Lower leg skin (tissue), 4 donors: ENCODE measurements around the gene PGBD5. TPM values are rescaled to one million over a fixed set of nuclear protein-coding genes. Genes with fewer than 3 reads are reported as not detected.

Experiments used
- DNase-seq, 2 donors: peaks; one replicate each; pipeline ENCODE4 v3.0.0-alpha.2; 2019; ENCODE audit warnings: low spot score in 2 of 2
- H3K4me3 ChIP-seq: fragments of 200-600 bp; sonication (generic); 2 replicates; pipeline ENCODE4 v1.5.1; 2017; ENCODE audit warnings: mild to moderate bottlenecking, low read depth; ENCODE audit not compliant: poor library complexity, severe bottlenecking
- POLR2A ChIP-seq, 2 donors: fragments of 450-650 bp; IDR thresholded peaks; one replicate each; pipeline ENCODE4 v1.6.1; 2016 to 2017; ENCODE audit warnings: antibody characterized with exemption in 2 of 2, mild to moderate bottlenecking in 1 of 2, moderate library complexity in 1 of 2
- WGBS, 2 donors: methylation state at CpG; one replicate each; pipeline ENCODE4 v1.1.5; 2018; 5-methylcytosine and 5-hydroxymethylcytosine counted together
- intact Hi-C: fragments of 100-400 bp; cut with DNase I; formaldehyde crosslinking; loops from one replicate; pipeline ENCODE4 v1.15.0; 2023; ENCODE audit warnings: low total_unique reads
- total RNA-seq, 4 donors: library from RNA; depleted of rRNA; stranded (reverse); fragments of >200 nt; gene quantifications; one replicate each; pipeline ENCODE4 v1.1.0, GENCODE V29; 2016
- TF ChIP-seq, protein P1 (sequence below), 3 donors: fragments of 450-650 bp; IDR thresholded peaks; one replicate each; pipeline ENCODE4 v1.5.1; 2016; ENCODE audit warnings: antibody characterized with exemption in 3 of 3, mild to moderate bottlenecking in 3 of 3, moderate library complexity in 2 of 3

Gene PGBD5
- total RNA-seq, 4 donors from 2014 or later, result 0.04 to 1.6 (median 0.11) TPM

DNA sequence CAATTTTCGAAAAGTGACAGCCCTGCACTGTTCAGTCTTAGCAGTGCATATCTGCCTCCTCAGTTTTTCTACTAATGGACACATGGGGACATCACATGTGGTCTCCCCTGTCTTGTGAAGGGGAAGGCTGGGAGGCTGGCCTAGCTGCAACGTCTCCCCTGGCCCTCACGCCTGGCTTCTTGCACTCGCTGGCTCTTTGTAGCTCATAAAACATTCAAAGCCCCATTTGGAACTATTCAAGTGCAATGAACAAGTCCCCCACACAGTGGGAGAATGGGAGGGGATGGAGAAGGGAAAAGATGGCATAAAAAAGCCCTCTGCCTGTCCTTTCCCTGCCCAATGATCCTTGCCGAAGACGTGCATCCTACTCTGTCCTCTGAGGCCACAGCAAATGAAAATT is 73.6 kb downstream of the PGBD5 start:
- TF ChIP-seq, protein P1, sequence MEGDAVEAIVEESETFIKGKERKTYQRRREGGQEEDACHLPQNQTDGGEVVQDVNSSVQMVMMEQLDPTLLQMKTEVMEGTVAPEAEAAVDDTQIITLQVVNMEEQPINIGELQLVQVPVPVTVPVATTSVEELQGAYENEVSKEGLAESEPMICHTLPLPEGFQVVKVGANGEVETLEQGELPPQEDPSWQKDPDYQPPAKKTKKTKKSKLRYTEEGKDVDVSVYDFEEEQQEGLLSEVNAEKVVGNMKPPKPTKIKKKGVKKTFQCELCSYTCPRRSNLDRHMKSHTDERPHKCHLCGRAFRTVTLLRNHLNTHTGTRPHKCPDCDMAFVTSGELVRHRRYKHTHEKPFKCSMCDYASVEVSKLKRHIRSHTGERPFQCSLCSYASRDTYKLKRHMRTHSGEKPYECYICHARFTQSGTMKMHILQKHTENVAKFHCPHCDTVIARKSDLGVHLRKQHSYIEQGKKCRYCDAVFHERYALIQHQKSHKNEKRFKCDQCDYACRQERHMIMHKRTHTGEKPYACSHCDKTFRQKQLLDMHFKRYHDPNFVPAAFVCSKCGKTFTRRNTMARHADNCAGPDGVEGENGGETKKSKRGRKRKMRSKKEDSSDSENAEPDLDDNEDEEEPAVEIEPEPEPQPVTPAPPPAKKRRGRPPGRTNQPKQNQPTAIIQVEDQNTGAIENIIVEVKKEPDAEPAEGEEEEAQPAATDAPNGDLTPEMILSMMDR (IDR thresholded peaks at IDR 0.05), result no peak
- 73 to 76% methylated on average over 6 of the region's 6 CpGs for WGBS, 2 donors
- no peak for DNase-seq
- H3K4me3 ChIP-seq, result no peak overlapping the region
- intact Hi-C loops, result no loop called here

GRCh38 chr1:230351983-230352382 is 74.1 kb downstream of the PGBD5 start:
- intact Hi-C loops, result no loop called here
- 73 to 79% methylated on average over 6 of the region's 6 CpGs for WGBS, 2 donors
- DNase-seq, result no peak
- no peak overlapping the region for H3K4me3 ChIP-seq
- TF ChIP-seq, protein P1 (IDR thresholded peaks at IDR 0.05), result no peak
- no peak for TF ChIP-seq POLR2A (IDR thresholded peaks at IDR 0.05)

DNA sequence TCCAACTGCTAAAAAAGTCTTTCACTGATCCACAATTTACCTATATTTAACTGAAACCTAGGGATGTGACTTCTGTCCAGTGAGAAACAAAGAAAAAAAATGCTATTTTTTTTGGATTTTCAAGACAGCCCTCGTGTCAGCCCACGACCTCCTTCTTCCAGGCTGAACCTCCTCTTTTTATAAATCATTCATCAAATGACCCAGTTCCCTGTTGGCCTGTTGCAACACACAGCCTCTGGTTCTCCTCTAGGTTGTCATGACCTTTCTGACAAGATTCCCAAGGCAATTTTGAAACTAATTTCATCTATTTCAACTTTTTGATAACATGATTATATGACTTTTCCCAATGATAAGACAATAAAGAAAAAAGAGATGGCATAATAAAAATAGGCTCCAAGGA is 74.6 kb downstream of the PGBD5 start:
- 36 to 49% methylated on average over 2 of the region's 2 CpGs for WGBS, 2 donors
- intact Hi-C loops, result no loop called here
- TF ChIP-seq POLR2A (IDR thresholded peaks at IDR 0.05), result no peak
- TF ChIP-seq, protein P1 (IDR thresholded peaks at IDR 0.05), result no peak
- no peak overlapping the region for H3K4me3 ChIP-seq
- no peak for DNase-seq

DNA sequence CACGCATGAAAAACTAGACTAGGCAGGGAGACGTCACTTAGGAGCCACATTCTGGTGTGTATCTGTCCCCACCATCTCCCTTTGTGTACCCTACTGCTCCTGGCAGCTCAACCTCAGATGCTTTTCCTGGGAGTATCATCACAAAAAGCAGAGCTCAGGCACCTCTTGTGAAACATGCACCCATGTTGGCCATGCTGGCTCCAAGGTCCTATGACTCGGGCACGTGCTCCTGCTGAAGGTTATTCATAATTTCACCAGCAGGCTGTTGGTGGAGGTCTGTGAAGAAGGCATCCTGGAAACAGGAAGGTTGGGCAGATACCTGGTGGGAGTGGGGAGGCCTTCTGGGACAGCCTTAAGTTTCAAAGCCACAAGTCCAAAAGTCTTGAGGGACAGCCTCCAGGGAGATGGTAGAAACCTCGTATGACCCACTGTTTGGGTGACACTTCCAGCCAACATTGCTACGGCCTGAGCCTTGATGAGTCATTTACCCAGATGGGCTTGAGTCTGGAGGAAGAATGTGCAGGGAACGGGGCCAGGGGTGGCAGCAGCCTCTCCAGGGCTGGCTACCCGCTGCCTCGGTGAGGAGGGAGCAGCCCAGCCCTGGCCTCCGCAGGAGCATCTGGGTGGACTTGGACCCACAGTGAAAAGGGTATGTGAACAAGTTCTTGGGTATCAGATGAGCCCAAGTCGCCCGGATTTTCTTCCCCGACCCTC is 75.8 kb downstream of the PGBD5 start:
- TF ChIP-seq, protein P1 (IDR thresholded peaks at IDR 0.05), result no peak
- TF ChIP-seq POLR2A (IDR thresholded peaks at IDR 0.05), result no peak
- DNase-seq, result no peak
- H3K4me3 ChIP-seq, result no peak overlapping the region
- intact Hi-C loops, result no loop called here
- WGBS, 2 donors, result 78 to 85% methylated on average over 13 of the region's 13 CpGs

DNA sequence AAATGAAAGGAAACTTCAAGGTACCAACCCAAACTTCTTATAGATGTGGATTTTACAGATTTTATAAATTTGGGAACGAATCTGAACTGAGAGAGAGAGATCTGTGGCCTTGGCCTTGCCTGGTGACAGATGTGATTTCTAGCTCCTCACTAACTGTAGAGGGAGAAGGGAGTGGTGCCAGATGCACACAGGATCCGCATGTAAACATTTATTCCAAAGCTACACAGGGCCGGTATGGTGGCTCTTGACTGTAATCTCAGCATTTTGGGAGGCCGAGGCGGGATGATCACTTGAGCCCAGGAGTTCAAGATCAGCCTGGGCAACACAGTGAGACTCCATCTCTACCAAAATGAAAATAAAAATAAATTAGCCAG is 77.1 kb downstream of the PGBD5 start:
- TF ChIP-seq POLR2A (IDR thresholded peaks at IDR 0.05), result no peak
- TF ChIP-seq, protein P1 (IDR thresholded peaks at IDR 0.05), result no peak
- intact Hi-C loops, result no loop called here
- no peak for DNase-seq
- 72 to 77% methylated on average over 5 of the region's 5 CpGs for WGBS, 2 donors
- H3K4me3 ChIP-seq, result no peak overlapping the region
